Loucy (cell line): ENCODE measurements around the gene RESF1.

ENCODE experiments used
- H2AFZ ChIP-seq: fragments of 200-600 bp; sonication (generic); 2 replicates; pipeline ENCODE4 v1.6.0; 2016; ENCODE audit warnings: antibody characterized with exemption, mild to moderate bottlenecking, low read length, moderate library complexity
- H3F3A ChIP-seq: fragments of 200-600 bp; 2 replicates; pipeline ENCODE4 v1.6.0; 2016; ENCODE audit warnings: antibody characterized with exemption, low read depth, mild to moderate bottlenecking
- H3K27me3 ChIP-seq: fragments of 200-600 bp; sonication (generic); 2 replicates; pipeline ENCODE4 v1.6.1; 2014; ENCODE audit warnings: low read length, mild to moderate bottlenecking; ENCODE audit not compliant: insufficient read depth, poor library complexity, severe bottlenecking
- H3K36me3 ChIP-seq: fragments of 200-600 bp; sonication (generic); 2 replicates; pipeline ENCODE4 v1.6.1; 2016; ENCODE audit warnings: low read length; ENCODE audit not compliant: insufficient read depth
- H3K4me1 ChIP-seq: fragments of 200-600 bp; sonication (generic); 2 replicates; pipeline ENCODE4 v1.5.1; 2014; ENCODE audit warnings: low read length, mild to moderate bottlenecking; ENCODE audit not compliant: insufficient read depth, poor library complexity, severe bottlenecking
- H3K4me2 ChIP-seq: fragments of 200-600 bp; sonication (generic); 2 replicates; pipeline ENCODE4 v1.6.0; 2014; ENCODE audit warnings: antibody characterized with exemption, low read length, low read depth, mild to moderate bottlenecking; ENCODE audit not compliant: poor library complexity, severe bottlenecking
- H3K4me3 ChIP-seq: fragments of 200-600 bp; sonication (generic); 2 replicates; pipeline ENCODE4 v1.5.1; 2014; ENCODE audit warnings: low read length, mild to moderate bottlenecking, mixed read lengths; ENCODE audit not compliant: poor library complexity, severe bottlenecking
- H3K79me2 ChIP-seq: fragments of 200-600 bp; sonication (generic); 2 replicates; pipeline ENCODE4 v1.6.1; 2014; ENCODE audit warnings: low read length; ENCODE audit not compliant: insufficient read depth
- H3K9ac ChIP-seq: fragments of 200-600 bp; sonication (generic); 2 replicates; pipeline ENCODE4 v1.6.0; 2014; ENCODE audit warnings: mild to moderate bottlenecking, low read depth, low read length, moderate library complexity; ENCODE audit not compliant: poor library complexity, severe bottlenecking
- H3K9me2 ChIP-seq: fragments of 200-600 bp; sonication (generic); replicated peaks from 2 replicates; pipeline ENCODE4 v1.6.1; 2016; ENCODE audit warnings: low read depth, low read length, mixed read lengths
- H3K9me3 ChIP-seq: fragments of 200-600 bp; sonication (generic); 2 replicates; pipeline ENCODE4 v1.6.1; 2014; ENCODE audit warnings: mild to moderate bottlenecking, antibody characterized with exemption, low read length, low read depth; ENCODE audit not compliant: insufficient read depth
- H4K20me1 ChIP-seq: fragments of 200-600 bp; sonication (generic); 2 replicates; pipeline ENCODE4 v1.6.0; 2014; ENCODE audit warnings: antibody characterized with exemption, low read length, mild to moderate bottlenecking; ENCODE audit not compliant: insufficient read depth, poor library complexity, severe bottlenecking
- CTCF ChIP-seq: fragments of 200-600 bp; sonication (generic); conservative IDR thresholded peaks from 2 replicates; pipeline ENCODE4 v1.5.1; 2014; ENCODE audit warnings: mild to moderate bottlenecking, antibody characterized with exemption, low read length
- EZH2phosphoT487 ChIP-seq: fragments of 200-600 bp; IDR thresholded peaks from 2 replicates; pipeline ENCODE4 v1.6.1; 2018; ENCODE audit warnings: antibody characterized with exemption, mild to moderate bottlenecking, moderate library complexity, borderline replicate concordance

The RESF1 gene

GRCh38 chr12:31991146-31991545 is 31.9 kb downstream of the RESF1 start:
- peaks cover 2% of the 10 kb centered on the region; the same call in 1 of the 2 replicates for H3K36me3 ChIP-seq
- no peaks in the 10 kb centered on the region for H3F3A ChIP-seq
- no peak overlapping the region for H3K4me3 ChIP-seq
- no peaks in the 10 kb centered on the region for H3K9me2 ChIP-seq
- H3K27me3 ChIP-seq, result no peaks in the 10 kb centered on the region
- TF ChIP-seq EZH2phosphoT487 (no peak), CTCF (no peak)
- no peaks in the 10 kb centered on the region for H4K20me1 ChIP-seq
- H3K9me3 ChIP-seq, result no peaks in the 10 kb centered on the region
- H3K4me2 ChIP-seq, result no peak overlapping the region
- no peaks in the 10 kb centered on the region for H3K79me2 ChIP-seq
- no peaks in the 10 kb centered on the region for H3K4me1 ChIP-seq
- H3K9ac ChIP-seq, result no peak overlapping the region
- no peak overlapping the region for H2AFZ ChIP-seq

GRCh38 chr12:31991815-31992214 is 32.6 kb downstream of the RESF1 start:
- Histone ChIP-seq H3K9me2 (no peaks in the 10 kb centered on the region), H3K36me3 (peaks cover 2% of the 10 kb centered on the region; the same call in 1 of the 2 replicates), H3K4me3 (no peak overlapping the region), H3K4me1 (no peaks in the 10 kb centered on the region), H3K9me3 (no peaks in the 10 kb centered on the region), H2AFZ (no peak overlapping the region), H3K9ac (no peak overlapping the region), H3F3A (no peaks in the 10 kb centered on the region), H4K20me1 (no peaks in the 10 kb centered on the region), H3K4me2 (no peak overlapping the region), H3K27me3 (no peaks in the 10 kb centered on the region), H3K79me2 (no peaks in the 10 kb centered on the region)
- TF ChIP-seq EZH2phosphoT487 (no peak), CTCF (no peak)

- TF ChIP-seq EZH2phosphoT487 (no peak), CTCF (no peak)
- no peak overlapping the region for H3K4me3 ChIP-seq
- H3K27me3 ChIP-seq, result no peaks in the 10 kb centered on the region
- H3F3A ChIP-seq, result no peaks in the 10 kb centered on the region
- H3K4me2 ChIP-seq, result no peak overlapping the region
- H3K9ac ChIP-seq, result no peak overlapping the region
- H3K9me3 ChIP-seq, result no peaks in the 10 kb centered on the region
- H3K4me1 ChIP-seq, result no peaks in the 10 kb centered on the region
- H4K20me1 ChIP-seq, result no peaks in the 10 kb centered on the region
- no peaks in the 10 kb centered on the region for H3K9me2 ChIP-seq
- H3K36me3 ChIP-seq, result peaks cover 6% of the 10 kb centered on the region; the same call in 1 of the 2 replicates
- no peaks in the 10 kb centered on the region for H3K79me2 ChIP-seq
- H2AFZ ChIP-seq, result no peak overlapping the region
These were observed 40.5 kb downstream of the RESF1 start for GRCh38 chr12:31999692-32000091.
